LNCaP clone FGC (cell line): Measurements from ENCODE around the gene IZUMO2.

Experiments
- DNase-seq: peaks from one replicate; pipeline ENCODE4 v3.0.0-alpha.2; 2011; ENCODE audit warnings: low read depth
- H3K4me3 ChIP-seq: 2 replicates; pipeline ENCODE4 v1.5.1; 2011; ENCODE audit warnings: mild to moderate bottlenecking, low read depth, low read length, control low read depth
- CTCF ChIP-seq: IDR thresholded peaks from 2 replicates; pipeline ENCODE4 v1.5.1; 2012; ENCODE audit warnings: mild to moderate bottlenecking; ENCODE audit not compliant: control insufficient read depth, insufficient read depth; ENCODE audit errors: extremely low read depth

IZUMO2 gene

GRCh38 chr19:50204811-50205675 is 42.0 kb upstream of the IZUMO2 start:
- DNase-seq, result peak; percentile 4
- H3K4me3 ChIP-seq, result peak overlapping the region; percentile 57
- no peak for TF ChIP-seq CTCF

- DNase-seq, result no peak
Measured at GRCh38 chr19:50204081-50204428, 41.0 kb upstream of the IZUMO2 start.

GRCh38 chr19:50203281-50204080 is 40.4 kb upstream of the IZUMO2 start, which contains the start of gene MYH14:
MYH14 (plus strand) TSS chr19:50203622; CDS start chr19:50210366, 6,744 bp downstream.
- peak; percentile 75 for DNase-seq
- H3K4me3 ChIP-seq, result peak within 1 kb of the TSS; percentile 61
- no peak for TF ChIP-seq CTCF

More at GRCh38 chr19:50204081-50204428, 41.0 kb upstream of the IZUMO2 start:
- H3K4me3 ChIP-seq, result peak overlapping the region; percentile 61
- TF ChIP-seq CTCF, result no peak

GRCh38 chr19:50202962-50203280 is 39.8 kb upstream of the IZUMO2 start:
- TF ChIP-seq CTCF, result no peak
- DNase-seq, result no peak
- no peak overlapping the region for H3K4me3 ChIP-seq

- no peak for TF ChIP-seq CTCF
- no peak overlapping the region for H3K4me3 ChIP-seq
- DNase-seq, result no peak
Measured at GRCh38 chr19:50202386-50202785, 39.3 kb upstream of the IZUMO2 start.

- H3K4me3 ChIP-seq, result no peak overlapping the region
- no peak for TF ChIP-seq CTCF
- no peak for DNase-seq
Measured at GRCh38 chr19:50199259-50199555, 36.1 kb upstream of the IZUMO2 start.
